Mucosa of stomach (tissue), 1 donor: Measurements from ENCODE around the gene SSRP1.

ENCODE experiments used
- H3K27me3 ChIP-seq: one replicate; pipeline ENCODE4 v1.7.0; 2013; ENCODE audit warnings: mild to moderate bottlenecking, low read length; ENCODE audit not compliant: control insufficient read depth, insufficient read depth
- H3K36me3 ChIP-seq: one replicate; pipeline ENCODE4 v1.7.0; 2013; ENCODE audit warnings: low read length; ENCODE audit not compliant: control insufficient read depth, insufficient read depth
- H3K4me1 ChIP-seq: one replicate; pipeline ENCODE4 v1.7.0; 2013; ENCODE audit warnings: mild to moderate bottlenecking, low read length; ENCODE audit not compliant: control insufficient read depth, insufficient read depth
- H3K4me3 ChIP-seq: one replicate; pipeline ENCODE4 v1.7.0; 2013; ENCODE audit warnings: low read length
- H3K9ac ChIP-seq: one replicate; pipeline ENCODE4 v1.7.0; 2013; ENCODE audit warnings: mild to moderate bottlenecking, low read length, moderate library complexity
- H3K9me3 ChIP-seq: one replicate; pipeline ENCODE4 v1.7.0; 2013; ENCODE audit warnings: mild to moderate bottlenecking, low read length, moderate library complexity; ENCODE audit not compliant: control insufficient read depth
- donor health status: Pancreatic carcinoma.

The SSRP1 gene, protein sequence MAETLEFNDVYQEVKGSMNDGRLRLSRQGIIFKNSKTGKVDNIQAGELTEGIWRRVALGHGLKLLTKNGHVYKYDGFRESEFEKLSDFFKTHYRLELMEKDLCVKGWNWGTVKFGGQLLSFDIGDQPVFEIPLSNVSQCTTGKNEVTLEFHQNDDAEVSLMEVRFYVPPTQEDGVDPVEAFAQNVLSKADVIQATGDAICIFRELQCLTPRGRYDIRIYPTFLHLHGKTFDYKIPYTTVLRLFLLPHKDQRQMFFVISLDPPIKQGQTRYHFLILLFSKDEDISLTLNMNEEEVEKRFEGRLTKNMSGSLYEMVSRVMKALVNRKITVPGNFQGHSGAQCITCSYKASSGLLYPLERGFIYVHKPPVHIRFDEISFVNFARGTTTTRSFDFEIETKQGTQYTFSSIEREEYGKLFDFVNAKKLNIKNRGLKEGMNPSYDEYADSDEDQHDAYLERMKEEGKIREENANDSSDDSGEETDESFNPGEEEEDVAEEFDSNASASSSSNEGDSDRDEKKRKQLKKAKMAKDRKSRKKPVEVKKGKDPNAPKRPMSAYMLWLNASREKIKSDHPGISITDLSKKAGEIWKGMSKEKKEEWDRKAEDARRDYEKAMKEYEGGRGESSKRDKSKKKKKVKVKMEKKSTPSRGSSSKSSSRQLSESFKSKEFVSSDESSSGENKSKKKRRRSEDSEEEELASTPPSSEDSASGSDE

DNA sequence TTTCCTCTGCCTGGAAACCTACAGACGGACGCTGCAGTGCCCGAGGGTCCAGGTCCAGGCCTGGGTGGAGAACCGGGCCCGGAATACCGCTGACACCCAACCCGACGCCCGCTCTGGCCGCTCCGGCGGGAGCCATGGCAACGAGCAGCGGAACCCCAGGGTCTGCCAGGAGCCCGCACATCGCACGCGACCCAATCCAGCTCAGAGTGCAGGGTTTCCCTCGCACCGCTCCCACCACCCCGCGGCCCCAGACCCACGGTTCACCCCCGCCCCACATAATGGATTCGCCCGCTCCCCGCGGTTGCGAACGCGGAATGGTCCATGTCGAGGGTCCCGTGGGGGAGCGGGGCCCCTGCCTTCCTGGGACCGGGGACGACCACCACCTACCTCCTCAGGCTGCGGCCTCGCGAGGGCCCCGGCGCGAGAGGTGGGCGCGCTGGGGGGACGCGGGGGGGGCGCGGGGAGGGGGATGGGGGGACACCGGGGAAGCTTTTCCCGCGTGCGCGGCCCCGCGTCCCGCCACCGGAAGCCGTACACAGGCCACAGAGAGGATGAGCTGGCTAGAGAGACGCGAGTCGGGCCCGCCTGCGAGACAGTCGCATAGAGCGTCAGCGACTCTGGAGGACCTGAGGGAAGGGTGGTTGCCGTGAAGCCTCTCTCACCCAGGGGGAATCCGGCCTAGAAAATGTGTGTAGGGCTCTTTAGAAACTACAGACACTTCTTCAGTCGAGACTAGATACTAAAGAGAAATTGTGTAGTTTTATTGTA lies at the start of gene SSRP1:
Gene SSRP1, minus strand, starts transcription at position 550 of the 768 bp plus-strand sequence. CDS start 771 bp downstream, outside the sequence.
- Histone ChIP-seq H3K36me3 (no peaks in the 10 kb centered on the region), H3K9me3 (no peaks in the 10 kb centered on the region), H3K9ac (peak within 1 kb of the TSS; percentile 59), H3K27me3 (no peaks in the 10 kb centered on the region), H3K4me3 (peak within 1 kb of the TSS; percentile 49), H3K4me1 (peaks cover 4% of the 10 kb centered on the region)

DNA sequence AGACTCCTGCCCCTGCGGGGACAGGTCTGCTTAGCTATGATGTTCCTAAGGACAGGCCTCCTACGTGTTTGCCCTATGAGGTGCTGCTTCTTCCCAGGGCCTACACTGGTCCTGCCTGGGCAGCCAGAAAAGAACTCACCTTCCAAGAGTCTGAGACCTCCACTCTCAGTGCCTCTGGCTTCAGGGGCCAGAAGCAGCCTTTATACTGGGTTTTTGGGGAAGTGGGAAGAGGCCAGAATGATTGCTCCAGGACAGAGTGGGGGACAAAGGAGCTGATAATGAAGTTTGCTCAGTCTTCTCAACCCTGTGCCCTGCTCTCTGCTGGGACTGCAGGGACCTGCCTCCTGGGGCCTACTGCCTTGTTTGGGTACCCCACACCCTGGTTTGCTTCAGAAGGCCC lies 45.3 kb upstream of the SSRP1 start, which contains the start of gene PRG3:
Gene PRG3, minus strand, starts transcription at position 176 of the 400 bp plus-strand sequence. CDS start 442 bp downstream, outside the sequence.
- Histone ChIP-seq H3K4me1 (no peaks in the 10 kb centered on the region), H3K9me3 (no peaks in the 10 kb centered on the region), H3K4me3 (no peak within 1 kb of the TSS), H3K27me3 (no peaks in the 10 kb centered on the region), H3K9ac (no peak within 1 kb of the TSS), H3K36me3 (no peaks in the 10 kb centered on the region)

GRCh38 chr11:57379732-57380131 lies 44.0 kb upstream of the SSRP1 start:
- no peak overlapping the region for H3K9ac ChIP-seq
- H3K9me3 ChIP-seq = no peaks in the 10 kb centered on the region
- no peaks in the 10 kb centered on the region for H3K4me1 ChIP-seq
- H3K4me3 ChIP-seq = no peak overlapping the region
- H3K36me3 ChIP-seq = no peaks in the 10 kb centered on the region
- no peaks in the 10 kb centered on the region for H3K27me3 ChIP-seq

GRCh38 chr11:57378186-57378585 lies 42.5 kb upstream of the SSRP1 start:
- H3K9ac ChIP-seq = no peak overlapping the region
- H3K4me3 ChIP-seq = no peak overlapping the region
- no peaks in the 10 kb centered on the region for H3K36me3 ChIP-seq

GRCh38 chr11:57377107-57377506 lies 41.4 kb upstream of the SSRP1 start:
- H3K9ac ChIP-seq = no peak overlapping the region
- H3K27me3 ChIP-seq = no peaks in the 10 kb centered on the region
- no peaks in the 10 kb centered on the region for H3K36me3 ChIP-seq
- H3K9me3 ChIP-seq = no peaks in the 10 kb centered on the region
- H3K4me1 ChIP-seq = no peaks in the 10 kb centered on the region
- no peak overlapping the region for H3K4me3 ChIP-seq

More at GRCh38 chr11:57378186-57378585, 42.5 kb upstream of the SSRP1 start:
- H3K9me3 ChIP-seq = no peaks in the 10 kb centered on the region
- no peaks in the 10 kb centered on the region for H3K4me1 ChIP-seq
- H3K27me3 ChIP-seq = no peaks in the 10 kb centered on the region

DNA sequence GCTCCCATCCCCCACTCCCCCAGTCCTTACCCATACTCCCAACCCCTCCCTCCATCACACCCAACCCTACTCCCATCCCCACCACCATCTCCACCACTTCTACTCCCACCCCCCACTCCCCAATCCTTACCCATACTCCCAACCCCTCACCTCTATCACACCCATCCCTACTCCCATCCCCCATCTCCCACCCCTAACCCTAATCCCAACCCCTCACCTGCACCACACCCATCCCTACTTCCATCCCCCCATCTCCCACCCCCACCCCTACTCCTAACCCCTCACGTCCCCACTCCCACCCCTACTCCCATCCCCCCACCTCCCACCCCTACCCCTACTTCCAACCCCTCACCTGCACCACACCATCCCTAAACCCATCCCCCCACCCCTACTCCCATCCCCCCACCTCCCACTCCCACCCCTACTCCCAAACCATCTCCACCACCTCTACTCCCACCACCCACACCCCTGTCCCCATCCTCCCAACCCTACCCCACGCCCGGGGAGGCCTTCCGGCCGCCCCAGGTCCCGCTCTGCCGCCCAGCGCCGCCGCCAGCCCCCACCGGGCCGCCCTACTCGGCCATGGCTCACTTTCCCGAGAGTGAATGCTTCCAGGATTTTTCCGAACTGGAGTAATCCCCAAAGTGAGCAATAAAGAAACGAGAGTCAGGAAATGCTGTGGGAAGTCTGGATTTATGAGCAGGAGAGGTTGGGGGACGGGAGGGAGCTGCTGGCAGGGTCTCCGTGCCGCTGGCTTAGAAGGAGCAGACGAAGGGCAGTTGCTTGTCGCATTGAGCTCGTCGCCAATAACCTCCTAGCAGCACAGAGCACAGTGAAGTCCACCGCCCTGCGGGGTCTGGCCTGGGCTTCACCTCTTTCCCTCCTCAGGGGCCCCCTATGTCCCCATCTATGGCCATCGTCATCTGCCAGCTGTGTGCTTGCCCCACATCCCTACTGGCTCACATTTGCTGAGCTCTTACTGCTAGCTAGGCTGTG lies 40.7 kb upstream of the SSRP1 start:
- Histone ChIP-seq H3K9ac (no peak overlapping the region), H3K4me3 (no peak overlapping the region), H3K36me3 (no peaks in the 10 kb centered on the region), H3K27me3 (no peaks in the 10 kb centered on the region), H3K4me1 (no peaks in the 10 kb centered on the region), H3K9me3 (no peaks in the 10 kb centered on the region)

DNA sequence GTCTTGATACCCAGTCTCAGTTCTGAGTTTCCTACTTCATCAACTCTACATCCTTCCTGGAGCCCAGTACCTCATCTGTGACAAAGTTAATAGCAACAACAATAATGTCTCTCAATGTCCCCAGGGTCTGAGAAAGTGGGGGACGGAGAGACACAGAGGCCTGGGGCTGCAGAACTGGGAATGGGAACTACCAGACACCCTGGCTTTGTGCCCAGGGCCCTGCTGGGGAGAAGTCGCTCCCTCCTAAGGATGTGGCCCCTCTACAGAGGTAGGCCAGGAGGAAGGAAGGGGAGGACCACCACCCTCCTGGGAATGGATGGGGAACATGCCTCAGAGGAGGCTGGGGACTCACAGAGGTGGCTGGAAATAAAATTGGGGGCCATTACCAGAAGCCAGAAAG lies 39.8 kb upstream of the SSRP1 start:
- Histone ChIP-seq H3K4me3 (no peak overlapping the region), H3K27me3 (no peaks in the 10 kb centered on the region), H3K9ac (no peak overlapping the region), H3K4me1 (no peaks in the 10 kb centered on the region), H3K9me3 (no peaks in the 10 kb centered on the region), H3K36me3 (no peaks in the 10 kb centered on the region)

GRCh38 chr11:57374966-57375365 lies 39.3 kb upstream of the SSRP1 start:
- H3K27me3 ChIP-seq = no peaks in the 10 kb centered on the region
- H3K4me3 ChIP-seq = no peak overlapping the region
- H3K36me3 ChIP-seq = no peaks in the 10 kb centered on the region
- no peaks in the 10 kb centered on the region for H3K4me1 ChIP-seq
- H3K9ac ChIP-seq = no peak overlapping the region
- H3K9me3 ChIP-seq = no peaks in the 10 kb centered on the region

DNA sequence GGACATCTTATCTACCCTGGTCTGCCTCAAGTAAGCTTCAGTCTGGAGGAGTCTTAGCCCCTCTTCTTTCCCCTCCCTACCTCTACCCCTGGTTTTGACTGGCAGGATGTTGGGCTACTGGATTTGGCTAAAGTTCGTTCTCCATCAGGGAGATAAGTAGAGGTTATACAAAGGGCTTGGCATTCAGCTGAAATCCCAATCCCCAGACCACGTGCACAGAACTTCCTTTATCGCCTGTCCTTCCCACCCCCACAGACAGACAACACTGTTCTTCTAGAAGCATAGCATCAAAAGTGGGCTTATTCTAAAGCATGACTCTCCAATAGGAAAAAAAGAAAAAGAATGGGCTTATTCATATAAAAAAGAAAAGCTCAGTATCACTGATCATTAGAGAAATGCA lies 37.5 kb upstream of the SSRP1 start:
- no peak overlapping the region for H3K4me3 ChIP-seq

GRCh38 chr11:57370941-57371340 lies 35.2 kb upstream of the SSRP1 start:
- Histone ChIP-seq H3K9ac (no peak overlapping the region), H3K36me3 (no peaks in the 10 kb centered on the region), H3K4me1 (no peaks in the 10 kb centered on the region), H3K9me3 (no peaks in the 10 kb centered on the region), H3K27me3 (no peaks in the 10 kb centered on the region), H3K4me3 (no peak overlapping the region)

More for the DNA sequence above, 37.5 kb upstream of the SSRP1 start:
- Histone ChIP-seq H3K9ac (no peak overlapping the region), H3K27me3 (no peaks in the 10 kb centered on the region), H3K36me3 (no peaks in the 10 kb centered on the region), H3K4me1 (no peaks in the 10 kb centered on the region), H3K9me3 (no peaks in the 10 kb centered on the region)

DNA sequence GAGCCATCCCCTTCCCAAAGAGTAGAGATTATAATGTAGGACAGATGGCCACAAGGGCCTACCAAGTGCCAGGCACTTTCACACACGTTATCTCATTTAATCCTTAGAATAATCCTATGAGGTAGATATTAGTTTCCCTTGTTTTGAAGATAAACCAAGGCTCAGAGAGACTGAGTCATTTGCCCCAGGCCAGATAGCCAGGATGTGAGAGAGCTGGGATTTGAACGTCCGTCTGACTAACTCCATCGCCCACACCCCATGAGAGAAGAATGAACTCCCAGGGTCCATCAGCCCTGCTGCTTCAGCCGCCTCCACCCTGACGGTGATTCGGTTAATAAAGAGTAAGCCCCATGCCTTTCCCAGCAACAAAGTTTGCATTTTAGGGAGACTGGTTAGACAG lies 34.6 kb upstream of the SSRP1 start:
- H3K4me1 ChIP-seq = no peaks in the 10 kb centered on the region
- H3K9ac ChIP-seq = no peak overlapping the region
- H3K4me3 ChIP-seq = no peak overlapping the region
- no peaks in the 10 kb centered on the region for H3K27me3 ChIP-seq
- H3K36me3 ChIP-seq = no peaks in the 10 kb centered on the region
- no peaks in the 10 kb centered on the region for H3K9me3 ChIP-seq
